Suprapubic skin (tissue), 4 donors: ENCODE results near the gene MIB1. TPM values are rescaled to one million over a fixed set of nuclear protein-coding genes. Genes with fewer than 3 reads are reported as not detected.

Experiments
- DNase-seq, 2 donors: peaks; one replicate each; pipeline ENCODE4 v3.0.0-alpha.2; 2019; ENCODE audit warnings: low spot score in 2 of 2
- H3K27ac ChIP-seq: fragments of 200-600 bp; sonication (generic); one replicate; pipeline ENCODE4 v1.5.1; 2019
- H3K27me3 ChIP-seq: fragments of 200-600 bp; sonication (generic); one replicate; pipeline ENCODE4 v1.5.1; 2019
- H3K36me3 ChIP-seq: fragments of 200-600 bp; sonication (generic); one replicate; pipeline ENCODE4 v1.5.1; 2019
- H3K4me1 ChIP-seq: fragments of 200-600 bp; sonication (generic); one replicate; pipeline ENCODE4 v1.5.1; 2019
- H3K4me3 ChIP-seq: fragments of 200-600 bp; sonication (generic); one replicate; pipeline ENCODE4 v1.5.1; 2019; ENCODE audit warnings: mild to moderate bottlenecking
- H3K9me3 ChIP-seq: fragments of 200-600 bp; sonication (generic); one replicate; pipeline ENCODE4 v1.5.1; 2019
- CTCF ChIP-seq, 2 donors: fragments of 200-600 bp in 1 of 2; fragments of 450-650 bp in 1 of 2; sonication (generic) in 1 of 2; IDR thresholded peaks; one replicate each; pipeline ENCODE4 v1.5.1; 2016 to 2019; ENCODE audit warnings: antibody characterized with exemption in 2 of 2, mild to moderate bottlenecking in 1 of 2, moderate library complexity in 1 of 2
- EP300 ChIP-seq: sonication (generic); formaldehyde crosslinking; IDR thresholded peaks from one replicate; pipeline ENCODE4 v1.6.1; 2017; ENCODE audit warnings: antibody characterized with exemption
- POLR2A ChIP-seq, 2 donors: fragments of 450-650 bp; IDR thresholded peaks; one replicate each; pipeline ENCODE4 v1.6.1; 2017; ENCODE audit warnings: antibody characterized with exemption in 2 of 2, mild to moderate bottlenecking in 2 of 2, moderate library complexity in 2 of 2
- POLR2AphosphoS5 ChIP-seq, 3 donors: sonication (generic); formaldehyde crosslinking; IDR thresholded peaks; one replicate each; pipeline ENCODE4 v1.6.1; 2017; ENCODE audit warnings: antibody characterized with exemption in 3 of 3
- WGBS: methylation state at CpG from one replicate; pipeline ENCODE4 v1.1.5; 2018; 5-methylcytosine and 5-hydroxymethylcytosine counted together
- total RNA-seq, 4 donors: library from RNA; depleted of rRNA; stranded (reverse); fragments of >200 nt; gene quantifications; one replicate each; pipeline ENCODE4 v1.1.0, GENCODE V29; 2016

Gene MIB1
- total RNA-seq, 4 donors from 2014 or later, result 16.6 to 25.4 (median 24.1) TPM

GRCh38 chr18:21815101-21815500, 74.5 kb downstream of the MIB1 start:
- Histone ChIP-seq H3K36me3 (peaks cover 26% of the 10 kb centered on the region), H3K4me1 (no peaks in the 10 kb centered on the region)
- no peak for DNase-seq

GRCh38 chr18:21820033-21820810, 79.6 kb downstream of the MIB1 start:
- 61% methylated on average over 2 of the region's 2 CpGs for WGBS
- TF ChIP-seq CTCF (IDR thresholded peaks at IDR 0.05) (peak in 1 of 2 donors; percentile 16), POLR2A (IDR thresholded peaks at IDR 0.05) (no peak), POLR2AphosphoS5 (IDR thresholded peaks at IDR 0.05) (no peak)
- Histone ChIP-seq H3K4me1 (no peaks in the 10 kb centered on the region), H3K27me3 (no peaks in the 10 kb centered on the region), H3K4me3 (no peak overlapping the region), H3K36me3 (peaks cover 22% of the 10 kb centered on the region), H3K9me3 (no peaks in the 10 kb centered on the region), H3K27ac (no peak overlapping the region)
- no peak for DNase-seq

More at GRCh38 chr18:21815101-21815500, 74.5 kb downstream of the MIB1 start:
- 97% methylated on average over 2 of the region's 2 CpGs for WGBS
- Histone ChIP-seq H3K9me3 (no peaks in the 10 kb centered on the region), H3K4me3 (no peak overlapping the region), H3K27me3 (no peaks in the 10 kb centered on the region), H3K27ac (no peak overlapping the region)
- TF ChIP-seq CTCF (IDR thresholded peaks at IDR 0.05), result no peak
- TF ChIP-seq POLR2A (IDR thresholded peaks at IDR 0.05), result no peak
- no peak for TF ChIP-seq POLR2AphosphoS5 (IDR thresholded peaks at IDR 0.05)
- no peak for TF ChIP-seq EP300

GRCh38 chr18:21820811-21821143, 80.2 kb downstream of the MIB1 start:
- H3K27ac ChIP-seq, result no peak overlapping the region
- H3K4me3 ChIP-seq, result no peak overlapping the region
- H3K27me3 ChIP-seq, result no peaks in the 10 kb centered on the region
- peaks cover 17% of the 10 kb centered on the region for H3K36me3 ChIP-seq
- DNase-seq, result no peak
- no peak for TF ChIP-seq POLR2AphosphoS5 (IDR thresholded peaks at IDR 0.05)
- no peak for TF ChIP-seq POLR2A (IDR thresholded peaks at IDR 0.05)
- TF ChIP-seq CTCF (IDR thresholded peaks at IDR 0.05), result no peak
- TF ChIP-seq EP300, result no peak
- H3K4me1 ChIP-seq, result no peaks in the 10 kb centered on the region
- H3K9me3 ChIP-seq, result no peaks in the 10 kb centered on the region
- WGBS, result 95% methylated on average over 1 of the region's 1 CpG

GRCh38 chr18:21823848-21824247, 83.3 kb downstream of the MIB1 start:
- no peaks in the 10 kb centered on the region for H3K9me3 ChIP-seq
- H3K4me1 ChIP-seq, result no peaks in the 10 kb centered on the region
- DNase-seq, result no peak
- 92% methylated on average over 3 of the region's 3 CpGs for WGBS
- H3K27me3 ChIP-seq, result no peaks in the 10 kb centered on the region
- H3K27ac ChIP-seq, result no peak overlapping the region
- no peak for TF ChIP-seq POLR2AphosphoS5 (IDR thresholded peaks at IDR 0.05)
- no peak for TF ChIP-seq EP300
- no peak for TF ChIP-seq POLR2A (IDR thresholded peaks at IDR 0.05)
- no peak for TF ChIP-seq CTCF (IDR thresholded peaks at IDR 0.05)
- peaks cover 4% of the 10 kb centered on the region for H3K36me3 ChIP-seq
- no peak overlapping the region for H3K4me3 ChIP-seq

- no peak for DNase-seq
- H3K4me3 ChIP-seq, result no peak overlapping the region
- WGBS, result 30% methylated on average over 3 of the region's 3 CpGs
Measured at GRCh38 chr18:21826196-21826595, 85.6 kb downstream of the MIB1 start.

More at GRCh38 chr18:21826196-21826595, 85.6 kb downstream of the MIB1 start:
- Histone ChIP-seq H3K9me3 (no peaks in the 10 kb centered on the region), H3K4me1 (no peaks in the 10 kb centered on the region), H3K36me3 (no peaks in the 10 kb centered on the region), H3K27ac (no peak overlapping the region), H3K27me3 (no peaks in the 10 kb centered on the region)
- TF ChIP-seq CTCF (IDR thresholded peaks at IDR 0.05), result no peak
